GM12873 (cell line): ENCODE data around the gene DNMT1.

Source experiments
- CTCF ChIP-seq: IDR thresholded peaks from 2 replicates; pipeline ENCODE4 v1.5.1; 2012; ENCODE audit warnings: low read depth, mild to moderate bottlenecking, moderate library complexity, low read length, control low read depth; ENCODE audit not compliant: insufficient read depth; ENCODE audit errors: missing control alignments

Gene DNMT1

GRCh38 chr19:10194500-10195198 lies at the start of gene DNMT1:
TSS of gene DNMT1 (minus strand) at chr19:10194953. CDS start at chr19:10194899, 54 bp downstream.
- TF ChIP-seq CTCF, result no peak

GRCh38 chr19:10243606-10244005 lies 48.9 kb upstream of the DNMT1 start:
- no peak for TF ChIP-seq CTCF

- no peak for TF ChIP-seq CTCF
Measured at GRCh38 chr19:10238172-10238783, 43.5 kb upstream of the DNMT1 start.

GRCh38 chr19:10237702-10238101 lies 42.9 kb upstream of the DNMT1 start:
- TF ChIP-seq CTCF, result no peak

GRCh38 chr19:10235003-10235402 lies 40.2 kb upstream of the DNMT1 start:
- TF ChIP-seq CTCF, result no peak

- TF ChIP-seq CTCF, result no peak
Measured at GRCh38 chr19:10233946-10234345, 39.2 kb upstream of the DNMT1 start.

- no peak for TF ChIP-seq CTCF
Measured at GRCh38 chr19:10231612-10232228, 37.0 kb upstream of the DNMT1 start.
